NK-92 (cell line): ENCODE data around the gene ASCL4.

Source experiments
- DNase-seq: peaks from one replicate; lab custom pipeline; 2025; ENCODE audit not compliant: unreplicated experiment; lab: John Stamatoyannopoulos, UW

Gene ASCL4

DNA sequence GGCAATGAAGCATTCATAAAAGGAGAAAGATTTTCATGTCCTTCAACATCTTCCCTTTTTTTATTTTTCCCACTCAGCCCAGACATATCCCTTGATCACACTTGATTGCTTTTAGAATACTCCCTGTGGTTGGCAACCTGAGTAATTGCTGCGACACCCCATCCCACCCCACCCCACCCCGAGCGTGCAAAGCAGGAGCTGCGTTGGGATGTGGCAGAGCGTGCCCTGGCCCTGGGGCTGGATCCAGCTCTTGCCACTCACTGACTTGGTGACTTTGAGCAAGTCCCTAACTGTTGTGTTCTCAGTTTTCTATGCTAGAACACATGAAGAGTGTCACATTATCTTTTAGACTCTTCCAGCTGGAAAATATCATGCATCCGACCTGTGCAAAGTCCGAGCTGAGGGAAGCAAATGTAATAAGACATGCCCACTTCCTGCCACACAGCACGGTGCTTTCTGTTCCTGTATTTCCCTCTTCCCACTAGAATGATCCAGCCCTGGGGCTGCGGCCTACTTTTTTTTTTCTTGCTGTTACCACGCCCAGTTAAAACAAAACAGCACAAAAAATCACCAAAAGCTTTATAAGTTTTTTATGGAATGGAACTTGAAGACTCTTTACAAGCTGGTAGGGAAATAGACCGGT, 4.0 kb downstream of the ASCL4 start:
- no peak for DNase-seq

DNA sequence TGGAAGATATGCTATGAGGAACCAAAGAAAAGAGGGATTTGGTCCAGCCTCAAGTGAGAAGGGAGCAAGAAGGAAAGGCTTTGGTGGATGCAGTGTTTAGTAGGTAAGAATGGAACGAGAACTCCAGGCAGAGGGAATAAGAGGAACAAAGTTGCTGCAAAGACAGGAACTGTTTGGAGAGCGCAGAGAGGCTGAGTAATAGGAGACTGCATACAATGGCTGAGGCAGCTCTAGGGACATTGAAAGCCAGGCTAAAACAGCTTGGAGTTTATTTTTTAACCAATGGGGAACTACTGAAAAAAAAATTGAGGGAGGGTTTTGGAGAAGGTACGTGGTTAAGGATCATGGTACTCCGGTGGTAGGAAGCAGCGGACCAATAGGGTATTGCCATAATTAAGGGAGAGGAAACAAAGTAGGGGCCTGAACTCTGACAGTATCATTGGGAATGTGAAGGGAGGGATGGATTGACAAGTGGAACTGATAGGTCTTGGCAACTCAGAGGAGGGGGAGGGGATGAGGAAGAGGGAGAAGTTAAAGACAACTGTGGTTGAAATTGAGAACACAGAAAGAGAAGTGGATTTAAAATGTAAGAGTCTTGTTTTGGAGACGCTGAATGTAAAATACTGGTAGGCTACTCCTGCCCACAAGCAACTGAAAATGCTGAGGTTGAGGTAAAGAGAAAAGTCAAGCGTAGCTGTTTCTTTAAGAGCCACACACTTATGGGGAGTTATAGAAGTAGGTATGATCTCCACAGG, 4.8 kb downstream of the ASCL4 start:
- DNase-seq = no peak

DNA sequence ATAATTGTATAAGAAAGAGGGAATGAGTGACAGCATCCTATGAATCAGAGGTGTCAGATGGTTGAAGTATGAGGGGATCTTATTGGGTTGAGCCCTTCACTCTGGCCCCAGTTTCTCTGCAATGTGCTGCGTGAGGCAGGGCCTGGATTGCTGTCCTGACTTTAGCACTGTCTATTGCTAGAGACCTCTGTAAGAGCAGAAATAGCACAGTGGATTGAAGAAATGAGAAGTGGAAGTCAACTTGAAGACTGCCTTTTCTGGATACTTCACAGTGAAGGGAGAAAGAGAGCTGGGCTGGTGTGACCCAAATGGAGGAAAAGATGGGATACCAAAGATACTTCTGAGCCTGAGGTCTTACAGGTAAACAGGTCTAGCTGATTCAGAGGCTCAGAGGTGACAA, 5.8 kb downstream of the ASCL4 start:
- DNase-seq = no peak

DNA sequence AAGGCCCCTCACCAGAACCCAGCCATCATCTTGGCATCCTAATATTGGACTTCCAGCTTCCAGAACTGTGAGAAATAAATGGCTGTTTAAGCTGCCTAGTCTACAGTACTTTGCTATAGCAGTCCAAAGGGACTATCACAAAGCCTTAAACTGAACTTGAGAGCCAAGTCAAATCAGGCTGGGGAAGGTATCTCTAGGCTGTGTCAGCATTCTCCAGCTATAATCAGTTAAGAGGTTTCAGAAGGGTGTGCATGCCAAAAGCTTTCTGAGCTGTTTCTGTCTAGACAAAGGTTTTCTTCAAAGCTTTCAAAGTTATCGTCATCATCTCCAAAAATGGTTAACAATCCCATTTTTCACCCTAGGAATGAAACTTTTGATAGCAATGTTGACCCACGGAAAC, 7.6 kb downstream of the ASCL4 start:
- DNase-seq = no peak

DNA sequence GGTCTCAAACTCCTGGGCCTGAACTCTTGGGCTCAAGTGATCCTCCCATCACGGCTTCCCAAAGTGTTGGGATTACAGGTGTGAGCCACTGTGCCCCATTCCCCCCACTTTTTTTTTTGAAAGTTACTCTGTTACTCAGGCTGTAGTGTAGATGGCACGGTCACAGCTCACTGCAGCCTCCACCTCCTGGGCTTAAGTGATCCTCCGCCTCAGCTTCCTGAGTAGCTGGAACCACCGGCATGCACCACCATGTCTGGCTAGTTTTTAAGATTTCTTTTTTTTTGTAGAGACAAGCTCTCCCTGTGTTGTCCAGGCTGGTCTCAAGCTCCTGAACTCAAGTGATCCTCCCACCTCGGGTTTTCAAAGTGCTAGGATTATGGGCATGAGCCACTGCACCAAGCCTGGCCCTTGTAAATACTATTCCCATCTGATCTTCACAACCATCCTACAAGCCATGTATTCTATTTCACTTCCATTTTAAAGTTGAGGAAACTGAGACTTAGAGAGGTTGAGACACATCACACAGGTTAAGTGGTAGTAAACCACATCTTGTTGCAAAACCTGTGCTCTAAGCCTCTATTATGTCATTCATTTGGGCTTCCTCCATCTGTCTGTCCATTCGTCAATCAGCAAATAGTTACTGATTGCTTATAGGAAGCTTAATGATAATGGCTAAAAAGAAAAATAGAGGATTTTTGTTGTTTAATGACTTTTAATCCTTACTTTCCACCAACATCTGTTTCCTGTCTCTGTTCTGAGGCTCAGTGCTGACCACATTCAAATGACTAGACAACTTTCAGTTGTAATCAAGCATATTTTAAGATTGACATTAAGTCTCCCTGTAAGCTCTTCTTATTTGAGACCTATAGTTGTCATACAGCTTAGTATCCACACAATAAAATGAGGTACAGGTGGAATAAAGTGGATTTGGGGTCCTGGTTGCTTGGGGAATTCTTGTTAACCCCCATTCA, 9.2 kb downstream of the ASCL4 start:
- no peak for DNase-seq

DNA sequence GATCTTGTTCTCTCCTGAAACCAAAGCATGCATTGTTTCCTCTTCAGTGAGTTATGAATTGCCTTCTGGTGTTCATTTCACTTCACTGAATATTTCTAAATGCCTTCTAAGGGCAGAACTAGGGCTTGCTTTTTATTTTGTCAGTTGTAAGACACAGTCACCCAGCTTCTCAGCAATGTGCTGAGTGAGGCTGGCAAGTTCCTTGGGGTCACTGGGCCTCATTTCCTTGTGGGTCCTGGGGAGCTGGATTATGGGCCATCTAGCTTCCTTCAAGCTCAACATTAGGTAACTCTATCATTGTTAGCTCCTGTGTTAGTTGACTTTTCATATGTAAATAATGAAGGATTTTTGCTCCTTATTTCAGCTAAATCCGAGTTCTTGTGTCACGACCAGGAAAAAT, 13.8 kb downstream of the ASCL4 start:
- DNase-seq = no peak

DNA sequence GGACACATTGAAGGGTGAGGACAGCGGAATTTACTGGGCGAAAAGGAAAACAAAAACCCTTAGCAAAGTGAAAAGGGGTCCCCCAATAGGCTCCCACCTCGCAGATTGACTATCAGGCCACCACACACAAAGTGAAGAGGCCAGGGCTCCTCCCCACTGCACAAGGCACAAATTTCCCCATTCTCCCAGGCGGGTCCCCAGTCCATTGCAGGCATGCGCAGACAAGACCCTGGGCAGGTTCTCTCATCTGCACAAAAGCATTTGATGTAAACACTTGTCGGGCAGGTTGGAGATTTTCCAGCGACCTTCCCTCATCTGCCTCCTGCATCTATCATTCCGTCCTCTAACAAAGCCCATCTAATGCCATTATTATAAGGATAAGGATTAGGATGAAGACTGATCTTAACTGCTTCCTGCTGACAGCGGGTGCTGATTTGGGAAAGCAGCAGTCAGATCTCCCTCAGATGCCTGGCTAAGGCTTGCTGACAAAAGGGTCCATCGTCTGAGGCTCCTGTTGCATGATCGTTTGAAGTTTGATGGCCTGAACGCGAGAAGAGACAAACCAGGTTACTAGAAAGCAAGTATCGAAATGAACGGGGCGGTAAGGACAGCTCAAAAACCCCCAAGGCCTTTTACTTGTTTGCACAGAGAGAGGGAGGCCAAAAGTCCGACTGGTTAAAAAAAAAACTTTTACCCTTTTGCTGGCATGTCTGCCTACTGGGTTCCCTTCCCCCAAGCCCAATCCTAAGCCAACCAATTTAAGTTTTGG, 14.4 kb downstream of the ASCL4 start:
- no peak for DNase-seq

DNA sequence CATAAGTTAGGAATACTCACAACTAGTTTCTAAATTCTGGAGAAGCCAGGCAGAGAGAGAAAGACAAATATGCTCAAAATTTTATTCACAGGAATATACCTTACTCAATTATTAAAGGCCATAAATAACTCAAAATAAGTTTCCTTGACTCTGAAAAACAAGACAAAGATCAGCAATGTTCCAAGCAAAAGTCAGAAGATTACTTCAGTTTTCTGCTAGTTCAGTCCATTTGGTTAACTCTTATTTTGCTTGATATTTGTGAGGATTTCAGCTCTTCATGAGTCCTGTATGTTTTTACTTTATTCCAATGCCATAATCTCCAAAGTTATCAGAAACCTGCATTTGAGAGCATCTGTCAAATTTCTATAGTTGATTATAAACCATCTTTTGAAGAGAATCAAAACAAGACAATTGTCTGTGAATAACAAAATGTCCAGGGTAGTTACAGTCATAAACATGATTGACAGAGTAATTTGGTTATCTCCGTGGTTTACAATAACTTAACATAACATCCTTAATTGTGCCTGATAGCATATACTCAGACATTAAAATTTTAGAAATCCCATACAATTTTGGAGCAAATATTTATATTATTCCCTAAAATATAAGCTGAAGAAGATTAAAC, 17.1 kb downstream of the ASCL4 start:
- no peak for DNase-seq

DNA sequence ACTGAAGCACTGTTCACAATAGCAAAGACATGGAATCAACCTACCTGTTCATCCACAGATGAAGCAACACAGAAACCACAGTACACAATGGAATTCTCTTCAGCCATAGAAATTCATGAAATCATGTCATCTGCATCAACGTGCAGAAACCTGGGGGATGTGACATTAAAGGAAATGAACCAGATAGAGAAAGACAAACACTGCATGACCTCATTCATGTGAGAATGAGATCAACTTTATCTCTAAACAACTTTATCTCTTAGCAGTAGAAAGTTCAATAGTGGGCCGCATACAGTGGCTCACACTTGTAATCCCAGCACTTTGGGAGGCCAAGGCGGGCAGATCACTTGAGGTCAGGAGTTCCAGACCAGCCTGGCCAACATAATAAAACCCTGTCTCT, 19.9 kb downstream of the ASCL4 start:
- DNase-seq = no peak

DNA sequence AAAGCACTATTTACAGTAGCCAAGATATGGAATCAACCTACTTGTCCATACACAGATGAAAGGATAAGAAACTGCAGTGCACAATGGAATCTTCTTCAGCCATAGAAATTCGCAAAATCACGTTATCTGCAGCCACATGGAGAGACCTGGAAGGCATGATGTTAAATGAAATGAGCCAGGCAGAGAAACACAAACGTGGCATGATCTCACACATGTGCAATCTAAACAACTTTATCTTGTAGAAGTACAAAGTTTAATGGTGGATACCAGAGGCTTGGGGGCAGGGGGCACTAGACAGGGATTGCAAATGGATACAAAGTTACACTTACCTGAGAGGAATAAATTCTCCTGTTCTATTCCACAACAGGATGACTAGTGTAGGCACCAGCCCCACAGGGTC, 24.1 kb downstream of the ASCL4 start:
- no peak for DNase-seq

DNA sequence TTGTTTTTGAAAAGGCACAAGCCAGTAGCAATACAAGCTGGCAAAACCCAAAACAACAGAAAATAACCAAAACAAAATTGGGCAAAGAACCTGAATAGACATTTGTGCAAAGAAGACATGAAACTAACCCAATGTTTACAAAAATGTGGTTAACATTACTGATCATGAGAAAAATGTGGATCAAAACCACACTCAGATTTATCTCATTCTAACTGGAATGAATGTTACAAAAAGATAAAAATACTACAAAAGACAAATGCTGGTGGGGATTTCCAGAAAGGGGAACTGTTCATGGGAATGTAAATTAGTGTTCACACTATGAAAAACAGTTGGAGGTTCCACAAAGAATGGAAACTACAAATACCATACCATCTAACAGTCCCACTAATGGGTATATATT, 26.6 kb downstream of the ASCL4 start:
- no peak for DNase-seq

DNA sequence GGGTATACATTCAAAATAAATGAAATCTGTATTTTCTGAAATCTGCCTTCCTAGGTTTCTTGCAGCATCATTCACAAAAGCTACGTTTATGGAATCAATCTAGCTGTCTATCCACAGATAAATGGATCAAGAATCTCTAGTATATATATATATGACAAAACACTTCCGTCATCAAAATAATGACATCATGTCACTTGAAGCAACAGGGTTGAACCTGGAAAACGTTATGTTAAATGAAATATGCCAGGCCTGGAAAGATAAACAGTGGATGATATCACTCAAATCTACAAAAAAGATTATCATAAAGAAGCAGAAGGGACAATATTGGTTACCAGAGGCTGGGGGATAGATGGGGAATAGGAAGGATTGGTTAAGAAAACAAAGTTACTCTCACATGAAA, 28.6 kb downstream of the ASCL4 start:
- no peak for DNase-seq

DNA sequence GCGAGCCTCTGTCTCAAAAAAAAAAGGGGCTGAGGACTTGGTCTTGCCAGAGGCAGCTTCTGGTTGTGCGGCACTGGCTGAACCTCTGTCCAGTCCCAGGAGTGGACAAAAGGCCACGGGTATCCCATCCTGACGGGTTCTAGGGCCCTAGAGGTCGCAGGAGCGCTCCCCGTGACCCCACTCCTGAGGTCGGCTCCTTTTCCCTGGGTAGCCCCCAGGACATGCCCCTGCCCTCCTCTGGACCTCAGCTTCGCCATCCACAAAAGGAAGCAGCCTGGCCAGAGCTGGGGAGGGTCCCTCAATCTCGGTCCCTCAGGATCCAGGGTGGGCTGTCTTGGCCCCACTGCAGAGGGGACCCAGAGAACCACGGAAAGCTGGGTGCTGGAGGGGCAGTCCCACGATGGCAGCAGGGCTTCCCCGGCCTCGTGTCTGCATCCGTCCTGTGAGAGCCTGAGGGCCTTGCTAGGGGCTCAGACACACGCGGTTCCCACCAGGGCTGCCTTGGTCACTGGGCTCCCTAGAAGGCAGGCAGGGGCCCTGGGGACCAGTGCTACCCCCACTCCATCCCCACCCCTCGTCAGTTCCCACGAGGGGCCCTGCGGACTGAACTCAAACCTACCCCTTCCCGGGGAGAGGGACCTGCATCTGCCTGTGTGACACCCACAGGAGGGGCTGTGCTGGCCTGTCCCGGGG, 31.1 kb downstream of the ASCL4 start:
- no peak for DNase-seq

DNA sequence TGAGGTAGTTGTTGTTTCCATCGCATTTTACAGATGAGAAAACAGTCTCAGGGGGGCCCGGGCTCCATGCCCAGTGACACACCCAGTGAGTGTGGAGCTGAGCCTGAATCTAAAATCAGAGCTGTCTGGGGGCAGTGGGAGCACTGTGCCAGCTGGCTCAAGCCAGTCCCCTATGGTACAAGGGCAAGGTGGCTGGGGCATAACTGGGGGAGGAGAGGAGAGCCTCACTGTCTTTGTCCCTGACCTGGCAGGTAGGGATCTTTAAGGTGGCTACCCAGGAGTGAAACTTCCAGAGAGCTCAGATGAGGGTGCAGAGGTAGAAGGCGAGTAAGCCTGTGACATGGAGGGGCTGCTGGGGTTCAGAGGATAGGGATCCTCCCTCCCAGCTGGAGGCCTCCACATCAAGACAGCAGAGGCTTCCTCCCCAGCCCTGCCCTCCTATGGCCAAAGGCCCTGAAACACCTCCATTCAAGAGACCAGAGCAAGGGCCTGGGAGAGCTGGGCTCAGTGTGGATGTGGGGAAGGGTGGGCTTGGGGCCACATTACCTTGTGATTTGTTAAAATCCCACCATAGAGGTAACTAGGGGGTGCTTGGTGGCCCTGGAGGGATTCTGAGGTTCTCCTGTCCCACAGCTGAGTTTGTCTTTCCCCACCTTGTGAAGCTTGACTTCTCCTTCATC, 33.1 kb downstream of the ASCL4 start:
- no peak for DNase-seq

DNA sequence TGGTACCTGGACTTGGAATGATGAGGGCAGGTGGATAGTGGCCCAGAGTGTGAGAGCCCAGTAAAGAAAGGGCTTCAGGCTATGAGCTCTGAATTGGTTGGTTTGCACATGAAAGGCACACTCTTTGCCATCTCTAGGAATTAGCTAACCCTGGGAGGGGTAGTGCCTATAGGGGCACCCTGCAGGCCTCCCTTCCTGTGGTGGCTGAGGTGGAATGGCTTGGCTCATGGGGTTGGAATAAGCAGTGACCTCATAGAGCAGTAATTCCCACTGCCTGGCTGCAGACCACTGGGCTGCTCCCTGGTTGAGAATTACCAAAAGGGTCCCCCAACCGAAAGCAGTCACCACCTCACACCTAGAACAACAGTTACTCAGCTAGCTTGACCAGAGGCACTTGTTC, 42.7 kb downstream of the ASCL4 start:
- no peak for DNase-seq

DNA sequence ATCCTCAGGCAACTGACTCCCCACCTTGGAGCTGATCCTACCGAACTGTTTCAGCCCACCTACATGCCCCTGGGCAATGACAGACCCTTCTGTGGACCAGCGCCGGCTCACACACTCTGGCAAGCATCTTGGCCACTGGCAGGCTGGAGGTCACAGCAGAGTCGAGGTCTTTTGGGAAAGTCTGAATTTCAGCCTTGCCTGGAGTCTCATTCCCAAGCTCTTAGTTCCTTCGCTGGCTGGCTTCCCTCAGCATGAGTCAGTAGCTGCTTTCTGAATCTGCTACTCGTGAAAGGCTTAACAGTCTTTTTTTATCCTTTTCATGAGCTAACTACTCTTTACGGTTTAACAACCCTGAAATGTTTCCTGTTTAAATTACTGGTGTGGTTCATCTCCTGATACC, 44.5 kb downstream of the ASCL4 start:
- DNase-seq = no peak

DNA sequence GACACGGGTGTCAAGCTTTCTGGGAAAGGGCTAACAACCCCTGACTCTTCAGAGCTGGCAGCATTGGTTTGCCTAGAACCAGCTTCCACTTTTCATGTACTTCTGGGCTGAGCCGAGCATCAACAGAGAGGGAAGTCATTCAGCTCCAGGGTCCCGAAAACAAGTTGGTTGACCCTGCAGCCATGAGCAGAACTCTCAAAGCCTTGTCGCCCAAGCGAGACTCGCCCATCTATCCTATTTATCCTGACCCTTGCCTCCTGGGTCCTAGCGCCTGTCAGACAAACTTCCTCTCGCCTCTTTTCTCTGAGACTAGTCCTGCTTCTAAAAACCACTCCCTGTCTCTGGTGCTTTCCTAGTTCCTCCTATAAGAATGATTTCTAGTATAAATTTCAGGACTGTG, 47.9 kb downstream of the ASCL4 start:
- no peak for DNase-seq
